K562 (cell line): ENCODE results near the gene GCNT2. TPM values are rescaled to one million over a fixed set of nuclear protein-coding genes. Genes with fewer than 3 reads are reported as not detected.

Experiments used
- ATAC-seq: fragments of 200-7000 bp; cut with Tn5 transposase; 3 replicates; pipeline ENCODE4 v1.9.1; 2020; ENCODE audit warnings: moderate library complexity
- BruUV-seq: library from RNA; stranded (reverse); fragments of 400-500 nt; replicated peaks from 2 replicates; lab custom pipeline; 2021; lab: Mats Ljungman, UMichigan
- CTCF ChIA-PET: fragments of 300-600 bp; formaldehyde crosslinking; extraction: SDS; loops from one replicate; lab custom pipeline; 2021; ENCODE audit warnings: low intra/inter-chr PET ratio; lab: Yijun Ruan, JAX
- POLR2A ChIA-PET: fragments of 300-600, 350-650 bp; sonication (Branson Sonifier 250); formaldehyde crosslinking; extraction: SDS; loops from one replicate; lab custom pipeline; 2021; ENCODE audit warnings: antibody characterized with exemption, inconsistent platforms; lab: Yijun Ruan, JAX
- DNase-seq, 4 experiments: peaks; one replicate each; pipeline versions ENCODE4 v3.0.0 to v3.0.0-alpha.2; 2011 to 2018; ENCODE audit warnings: low spot score in 3 of 4, mixed read lengths in 3 of 4; ENCODE audit errors: extremely low read depth in 1 of 4
- FAIRE-seq: peaks from 2 replicates; lab custom pipeline; 2011; peaks lifted over from hg19 to GRCh38; lab: Jason Lieb, UNC
- H2AFZ ChIP-seq: 2 replicates; pipeline ENCODE4 v1.6.0; 2011; ENCODE audit warnings: low read depth, low read length, control low read depth, inconsistent platforms
- H3K27ac ChIP-seq: fragments of 200-600 bp; 3 replicates; pipeline ENCODE4 v1.8.0; 2011; ENCODE audit warnings: low read depth, mild to moderate bottlenecking, control low read depth, inconsistent platforms, low read length, moderate library complexity, mixed read lengths; ENCODE audit errors: extremely low read depth
- H3K27me3 ChIP-seq, 2 experiments: fragments of 300-600 bp in 1 of 2; 2 replicates in 1 of 2; 3 replicates in 1 of 2; pipeline versions ENCODE4 v1.6.0 to v1.8.0; 2011; ENCODE audit warnings: inconsistent platforms in 2 of 2, low read length in 2 of 2, mild to moderate bottlenecking in 1 of 2, mixed read lengths in 1 of 2, moderate library complexity in 1 of 2; ENCODE audit not compliant: control insufficient read depth in 2 of 2, insufficient read depth in 2 of 2
- H3K36me3 ChIP-seq: fragments of 300-600 bp; 3 replicates; pipeline ENCODE4 v1.8.0; 2011; ENCODE audit warnings: mild to moderate bottlenecking, low read length, inconsistent platforms; ENCODE audit not compliant: control insufficient read depth, insufficient read depth
- H3K4me1 ChIP-seq, 2 experiments: fragments of 200-600 bp in 1 of 2; replicated peaks in 1 of 2; 2 replicates in 1 of 2; 3 replicates in 1 of 2; pipeline versions ENCODE4 v1.5.1 to v1.8.0; 2011; ENCODE audit warnings: inconsistent platforms in 2 of 2, low read length in 2 of 2, mild to moderate bottlenecking in 1 of 2, mixed read lengths in 1 of 2, moderate library complexity in 1 of 2; ENCODE audit not compliant: control insufficient read depth in 2 of 2, insufficient read depth in 2 of 2
- H3K4me2 ChIP-seq: 2 replicates; pipeline ENCODE4 v1.6.1; 2011; ENCODE audit warnings: low read length, control low read depth, inconsistent platforms, mixed read lengths; ENCODE audit not compliant: insufficient read depth
- H3K4me3 ChIP-seq: fragments of 200-600 bp; sonication (generic), shearing (Covaris generic); 2 replicates; pipeline ENCODE4 v1.5.1; 2016; ENCODE audit warnings: control low read depth, inconsistent platforms
- H3K79me2 ChIP-seq: fragments of 200-600 bp; 3 replicates; pipeline ENCODE4 v1.8.0; 2011; ENCODE audit warnings: low read length, inconsistent platforms; ENCODE audit not compliant: control insufficient read depth, insufficient read depth
- H3K9ac ChIP-seq, 2 experiments: 2 replicates each; pipeline versions ENCODE4 v1.6.0 to v1.6.1; 2011; ENCODE audit warnings: low read depth in 2 of 2, low read length in 2 of 2, control low read depth in 1 of 2, inconsistent platforms in 1 of 2, mild to moderate bottlenecking in 1 of 2, mixed read lengths in 1 of 2; ENCODE audit not compliant: insufficient read depth in 1 of 2
- H3K9me1 ChIP-seq: one replicate; pipeline ENCODE4 v1.6.0; 2011; ENCODE audit warnings: inconsistent platforms, mild to moderate bottlenecking, low read length, moderate library complexity; ENCODE audit not compliant: control insufficient read depth, insufficient read depth
- H3K9me3 ChIP-seq: replicated peaks from 2 replicates; pipeline ENCODE4 v1.5.1; 2011; ENCODE audit warnings: low read depth, low read length, inconsistent platforms; ENCODE audit not compliant: control insufficient read depth, insufficient read depth
- H4K20me1 ChIP-seq: replicated peaks from 2 replicates; pipeline ENCODE4 v1.6.1; 2011; ENCODE audit warnings: low read length, inconsistent platforms, mixed read lengths; ENCODE audit not compliant: control insufficient read depth, insufficient read depth
- CBFA2T2 ChIP-seq: fragments of 450-650 bp; conservative IDR thresholded peaks from 2 replicates; pipeline ENCODE4 v1.6.1; 2017; ENCODE audit warnings: mild to moderate bottlenecking
- ELK3 ChIP-seq: fragments of 450-650 bp; formaldehyde crosslinking; IDR thresholded peaks from 2 replicates; pipeline ENCODE4 v1.4.0; 2020; ENCODE audit warnings: mild to moderate bottlenecking
- KDM4B ChIP-seq, 2 experiments: fragments of 450-650 bp in 1 of 2; sonication (generic) in 1 of 2; IDR thresholded peaks; 2 replicates each; pipeline ENCODE4 v1.6.1; 2016 to 2017; ENCODE audit warnings: borderline replicate concordance in 2 of 2, antibody characterized with exemption in 1 of 2, low read depth in 1 of 2, mild to moderate bottlenecking in 1 of 2
- MGA ChIP-seq: fragments of 450-650 bp; IDR thresholded peaks from 2 replicates; pipeline ENCODE4 v1.6.1; 2016; ENCODE audit warnings: mild to moderate bottlenecking, moderate library complexity
- MXD1 ChIP-seq: fragments of 250-450 bp; sonication (Bioruptor Pico); IDR thresholded peaks from 2 replicates; pipeline ENCODE4 v1.8.0; 2021; ENCODE audit warnings: borderline replicate concordance, mild to moderate bottlenecking, moderate library complexity; ENCODE audit not compliant: poor library complexity, severe bottlenecking
- RBM17 ChIP-seq: fragments of 200-400 bp; formaldehyde crosslinking; IDR thresholded peaks from 2 replicates; pipeline ENCODE4 v1.6.1; 2017; ENCODE audit warnings: low read depth, mild to moderate bottlenecking, low read length, borderline replicate concordance
- WGBS: fragments of 100-300 bp; shearing (Covaris generic); methylation state at CpG from one replicate; pipeline ENCODE4 v1.1.6; 2016; ENCODE audit warnings: low coverage, mixed read lengths; ENCODE audit not compliant: insufficient coverage; ENCODE audit errors: missing lambda C conversion rate; 5-methylcytosine and 5-hydroxymethylcytosine counted together
- in situ Hi-C: fragments of 300-500 bp; cut with MboI; formaldehyde crosslinking; loops from 4 replicates; pipeline ENCODE4 v1.15.0; 2018; ENCODE audit warnings: inconsistent platforms, mixed read lengths
- intact Hi-C: fragments of 100-400 bp; cut with micrococcal nuclease; formaldehyde crosslinking; loops from 2 replicates; pipeline ENCODE4 v1.14.2; 2022
- polyA plus RNA-seq, 8 experiments: library from polyadenylated mRNA; depleted of rRNA in 4 of 8; stranded (reverse) in 5 of 8; unstranded in 3 of 8; fragments of >200 nt; fragmentation: Nextera tagmentation in 2 of 8; fragmentation: Illumina TruSeq in 1 of 8; extraction: Ambion mirVana in 2 of 8; extraction: Trizol in 1 of 8; gene quantifications; 2 replicates each; pipeline versions ENCODE4 v1.2.1 to v1.2.3, GENCODE V29; 2011 to 2014; ENCODE audit warnings: inconsistent platforms in 1 of 8, missing spikeins in 1 of 8
- total RNA-seq, 7 experiments: library from RNA; depleted of rRNA in 6 of 7; stranded (reverse); fragments of >200 nt in 6 of 7; fragmentation: Illumina TruSeq in 2 of 7; extraction: Trizol in 2 of 7; gene quantifications; 2 replicates each; pipeline versions ENCODE4 v1.2.1 to v1.2.3, GENCODE V29; 2011 to 2021; ENCODE audit warnings: low replicate concordance in 1 of 7

GCNT2 gene
- total and polyA plus RNA-seq, 9 of the 15 experiments (the other 6 are each of a cell fraction or from before 2014, with no cell fraction given), result 0.78 to 2.6 (median 1.6) TPM

GRCh38 chr6:10621847-10622246 lies 100.7 kb downstream of the GCNT2 start (continued):
- TF ChIP-seq CBFA2T2, result no peak
- TF ChIP-seq, all 486 proteins: peak for 2

GRCh38 chr6:10624836-10625235 lies 103.7 kb downstream of the GCNT2 start:
- H3K79me2 ChIP-seq, result no peaks in the 10 kb centered on the region
- ChIA-PET CTCF (no interaction called here), POLR2A (no interaction called here)
- H3K27me3 ChIP-seq, result no peaks in the 10 kb centered on the region
- H3K36me3 ChIP-seq, result no peaks in the 10 kb centered on the region
- no peak overlapping the region for H3K4me2 ChIP-seq
- H2AFZ ChIP-seq, result no peak overlapping the region
- intact Hi-C loops, result loop anchor here (5.0 kb wide), 1 partner anchor 177 kb away; no protein-coding TSS in a partner anchor
- no peaks in the 10 kb centered on the region for H3K9me1 ChIP-seq
- no peaks in the 10 kb centered on the region for H3K4me1 ChIP-seq
- no peak for ATAC-seq
- no TSS peak for BruUV-seq
- in situ Hi-C loops, result no loop called here
- no peak overlapping the region for H3K4me3 ChIP-seq
- H3K9ac ChIP-seq, result no peak overlapping the region
- WGBS, result 22% methylated on average over 5 of the region's 5 CpGs
- H3K9me3 ChIP-seq, result no peaks in the 10 kb centered on the region
- no peak for FAIRE-seq
- H4K20me1 ChIP-seq, result no peaks in the 10 kb centered on the region
- no peak for DNase-seq
- no peak overlapping the region for H3K27ac ChIP-seq
- TF ChIP-seq ELK3 (CRISPR knock-in tag) (no peak), MGA (no peak), RBM17 (no peak), MXD1 (CRISPR knock-in tag) (no peak), KDM4B (IDR thresholded peaks at IDR 0.05; ENCODE audit: borderline replicate concordance in 2 of 2, low read depth in 1 of 2) (no peak)
